Measurements from ENCODE around the gene NDFIP1. TPM values are rescaled to one million over a fixed set of nuclear protein-coding genes. Genes with fewer than 3 reads are reported as not detected.
"Not testable (repeated sequence)": the region's sequence is repeated elsewhere in the genome, so short reads cannot be mapped to it uniquely, and the experiment has no call there.

The NDFIP1 gene
- total RNA-seq, 1 experiment from 2014 or later, result 83.9 TPM

- DNase-seq (ENCODE audit: low read depth), result no peak
These were observed 78.4 kb downstream of the NDFIP1 start for GRCh38 chr5:142186857-142187594.

GRCh38 chr5:142188691-142189090 is 80.1 kb downstream of the NDFIP1 start:
- not testable (repeated sequence) for DNase-seq (ENCODE audit: low read depth)

GRCh38 chr5:142189813-142190212 is 81.2 kb downstream of the NDFIP1 start:
- DNase-seq (ENCODE audit: low read depth), result no peak

GRCh38 chr5:142191776-142192175 is 83.2 kb downstream of the NDFIP1 start:
- DNase-seq (ENCODE audit: low read depth), result no peak

- DNase-seq (ENCODE audit: low read depth), result no peak
These were observed 83.9 kb downstream of the NDFIP1 start for GRCh38 chr5:142192286-142193113.

GRCh38 chr5:142193114-142193428 is 84.5 kb downstream of the NDFIP1 start:
- DNase-seq (ENCODE audit: low read depth), result no peak

- peak; percentile 26 for DNase-seq (ENCODE audit: low read depth)
These were observed 88.5 kb downstream of the NDFIP1 start for GRCh38 chr5:142197098-142197497.

GRCh38 chr5:142197781-142198180 is 89.2 kb downstream of the NDFIP1 start:
- no peak for DNase-seq (ENCODE audit: low read depth)

- DNase-seq (ENCODE audit: low read depth), result no peak
These were observed 90.8 kb downstream of the NDFIP1 start for GRCh38 chr5:142199388-142199787.

- no peak for DNase-seq (ENCODE audit: low read depth)
These were observed 91.8 kb downstream of the NDFIP1 start for GRCh38 chr5:142200387-142200786.

- DNase-seq (ENCODE audit: low read depth), result peak; percentile 96
These were observed 92.9 kb downstream of the NDFIP1 start for GRCh38 chr5:142201471-142201887.

GRCh38 chr5:142202282-142202681 is 93.7 kb downstream of the NDFIP1 start:
- DNase-seq (ENCODE audit: low read depth), result peak; percentile 79

Other genes starting within 250 kb of the NDFIP1 start
- gene PCDH1, start 230.4 kb upstream of the NDFIP1 start, total RNA-seq (2014; rRNA removed; shearing (Covaris generic)), result 4.9 and 5.4 TPM in 2 replicates
- gene DELE1, start 184.9 kb upstream of the NDFIP1 start, total RNA-seq (2014; rRNA removed; shearing (Covaris generic)), result 35.6 and 47.0 TPM in 2 replicates
- not detected in 2 replicates for gene PCDH12, start 150.6 kb upstream of the NDFIP1 start, total RNA-seq (2014; rRNA removed; shearing (Covaris generic))
- 24.7 and 78.2 TPM in 2 replicates for gene RNF14, start 139.7 kb upstream of the NDFIP1 start, total RNA-seq (2014; rRNA removed; shearing (Covaris generic))
- 85.5 and 151 TPM in 2 replicates for gene GNPDA1, start 95.8 kb upstream of the NDFIP1 start, total RNA-seq (2014; rRNA removed; shearing (Covaris generic))
- 3.6 and 6.9 TPM in 2 replicates for gene SPRY4, start 216.2 kb downstream of the NDFIP1 start, total RNA-seq (2014; rRNA removed; shearing (Covaris generic))